GM23338 (cell line): ENCODE data around the gene SLC22A3.

Experiments
- CREB1 ChIP-seq: fragments of 250-450 bp; sonication (Bioruptor Pico); IDR thresholded peaks from 2 replicates; pipeline ENCODE4 v1.5.0; 2020; ENCODE audit warnings: low read depth, mild to moderate bottlenecking, moderate library complexity
- CTCF ChIP-seq, 2 experiments: fragments of 200-600 bp in 1 of 2; sonication (generic) in 1 of 2; conservative IDR thresholded peaks; 2 replicates each; pipeline versions ENCODE4 v1.5.1 to v1.6.1; 2016 to 2017; ENCODE audit warnings: antibody characterized with exemption in 2 of 2, low read depth in 2 of 2, mild to moderate bottlenecking in 2 of 2, moderate library complexity in 1 of 2
- ETS1 ChIP-seq: IDR thresholded peaks from 2 replicates; pipeline ENCODE4 v1.6.1; 2016; ENCODE audit warnings: antibody characterized with exemption
- EZH2 ChIP-seq: fragments of 200-600 bp; sonication (generic); IDR thresholded peaks from one replicate; pipeline ENCODE4 v1.8.0; 2017; ENCODE audit warnings: antibody characterized with exemption, mild to moderate bottlenecking, low read depth; ENCODE audit not compliant: unreplicated experiment
- EZH2phosphoT487 ChIP-seq: fragments of 200-600 bp; sonication (generic); IDR thresholded peaks from one replicate; pipeline ENCODE4 v1.8.1; 2018; ENCODE audit warnings: antibody characterized with exemption; ENCODE audit not compliant: unreplicated experiment
- JUNB ChIP-seq: IDR thresholded peaks from one replicate; pipeline ENCODE4 v1.6.1; 2016; ENCODE audit warnings: antibody characterized with exemption; ENCODE audit not compliant: unreplicated experiment
- NANOG ChIP-seq: IDR thresholded peaks from 2 replicates; pipeline ENCODE4 v1.6.1; 2016; ENCODE audit warnings: antibody characterized with exemption, borderline replicate concordance
- POLR2AphosphoS5 ChIP-seq: IDR thresholded peaks from 2 replicates; pipeline ENCODE4 v1.6.1; 2016; ENCODE audit warnings: antibody characterized with exemption, low read depth
- REST ChIP-seq: IDR thresholded peaks from one replicate; pipeline ENCODE4 v1.6.1; 2018; ENCODE audit warnings: antibody characterized with exemption; ENCODE audit not compliant: unreplicated experiment
- STAT1 ChIP-seq: IDR thresholded peaks from one replicate; pipeline ENCODE4 v1.6.1; 2016; ENCODE audit warnings: antibody characterized with exemption; ENCODE audit not compliant: unreplicated experiment
- ZNF114 ChIP-seq: fragments of 250-450 bp; sonication (Bioruptor Pico); IDR thresholded peaks from 2 replicates; pipeline ENCODE4 v1.5.0; 2020; ENCODE audit warnings: mild to moderate bottlenecking, moderate library complexity
- ZNF331 ChIP-seq: fragments of 250-450 bp; sonication (Bioruptor Pico); IDR thresholded peaks from 2 replicates; pipeline ENCODE4 v1.5.0; 2020; ENCODE audit warnings: low read depth, mild to moderate bottlenecking, moderate library complexity
- ZNF462 ChIP-seq: fragments of 250-450 bp; sonication (Bioruptor Pico); IDR thresholded peaks from 2 replicates; pipeline ENCODE4 v1.5.0; 2020; ENCODE audit warnings: mild to moderate bottlenecking, moderate library complexity

- no peak for TF ChIP-seq CTCF (conservative IDR thresholded peaks at IDR 0.05; ENCODE audit: low read depth in 2 of 2)
- TF ChIP-seq EZH2, result no peak
- no peak for TF ChIP-seq POLR2AphosphoS5
- TF ChIP-seq EZH2phosphoT487, result no peak
- no peak for TF ChIP-seq CREB1 (CRISPR knock-in tag)
- TF ChIP-seq ETS1, result no peak
- TF ChIP-seq NANOG, result no peak
- TF ChIP-seq REST, result no peak
- TF ChIP-seq JUNB, result no peak
- no peak for TF ChIP-seq ZNF114 (CRISPR knock-in tag)
- no peak for TF ChIP-seq ZNF331 (CRISPR knock-in tag)
- no peak for TF ChIP-seq ZNF462 (CRISPR knock-in tag)
- no peak for TF ChIP-seq STAT1
Measured at GRCh38 chr6:160400446-160400845, 52.3 kb downstream of the SLC22A3 start.
